CD4-positive, alpha-beta T cell treated with Interleukin-1 beta for 1 hour (primary cell): ENCODE data around the gene KRT40.
A peak's percentile ranks its signal among the peaks of the same experiment; 100 is the strongest.

Experiments
- DNase-seq, 2 donors: peaks; one replicate each; pipeline ENCODE4 v3.0.0-alpha.2; 2020 to 2022

KRT40 gene

DNA sequence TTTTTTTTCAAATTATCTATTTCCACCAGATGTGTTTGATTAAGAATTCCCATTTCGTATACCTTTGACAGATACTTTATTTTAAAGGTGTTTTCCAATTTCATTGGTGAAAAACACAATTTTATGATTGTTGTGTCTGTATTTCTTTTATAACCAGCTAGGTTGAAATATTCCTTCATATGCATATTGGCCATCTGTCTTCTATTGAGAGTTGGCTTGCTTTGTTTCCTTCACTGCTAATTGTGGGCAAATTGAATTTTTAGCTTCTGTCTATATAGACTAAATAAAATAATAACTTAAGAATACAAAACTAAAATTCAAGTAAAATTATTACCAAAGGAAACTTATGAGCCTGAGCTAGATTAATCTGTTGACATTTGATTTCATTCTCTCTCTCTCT, 11.0 kb upstream of the KRT40 start:
- no peak for DNase-seq

DNA sequence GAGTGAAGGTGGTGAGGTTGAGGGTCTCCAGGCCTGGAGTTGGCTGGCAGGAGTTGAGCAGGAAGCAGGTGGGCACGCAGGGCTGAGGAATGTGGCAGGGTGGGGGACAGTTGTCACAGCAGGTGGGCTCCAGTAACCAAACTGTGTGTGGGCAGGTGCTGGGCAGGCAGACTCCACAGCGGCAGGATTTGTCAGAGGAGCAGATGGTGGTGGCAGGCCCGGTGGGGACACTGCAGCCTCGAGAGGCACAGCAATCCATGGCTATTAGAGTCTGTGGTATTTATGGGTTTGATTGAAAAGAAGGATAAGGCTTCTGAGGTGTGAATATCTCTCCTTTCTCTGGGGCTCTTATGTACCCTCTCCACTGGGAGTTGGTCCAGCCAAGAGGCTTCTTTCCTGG, 9.7 kb upstream of the KRT40 start, which contains the start of gene KRTAP3-3:
TSS of gene KRTAP3-3 (minus strand) at position 326 of the 400 bp plus-strand sequence. CDS start at position 259, 67 bp downstream.
- DNase-seq: no peak

DNA sequence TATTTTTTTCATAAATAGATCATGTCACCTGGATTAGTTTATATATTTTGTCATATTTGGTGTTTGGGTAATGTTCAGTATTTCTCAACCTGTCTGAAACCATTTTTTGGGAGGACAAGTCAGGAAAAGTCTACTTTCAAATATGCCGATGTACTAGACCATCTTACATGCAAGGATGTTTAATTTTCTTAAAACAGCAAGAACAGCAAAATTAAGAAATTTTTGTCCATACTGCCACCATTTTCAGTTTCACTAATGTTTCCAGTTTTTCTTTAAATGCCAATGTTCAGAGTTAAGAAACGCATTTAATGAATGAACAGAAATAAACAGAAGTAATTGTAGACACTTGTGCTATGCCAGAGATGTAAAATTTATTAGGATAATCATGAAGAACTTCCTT, 9.0 kb upstream of the KRT40 start:
- no peak for DNase-seq

DNA sequence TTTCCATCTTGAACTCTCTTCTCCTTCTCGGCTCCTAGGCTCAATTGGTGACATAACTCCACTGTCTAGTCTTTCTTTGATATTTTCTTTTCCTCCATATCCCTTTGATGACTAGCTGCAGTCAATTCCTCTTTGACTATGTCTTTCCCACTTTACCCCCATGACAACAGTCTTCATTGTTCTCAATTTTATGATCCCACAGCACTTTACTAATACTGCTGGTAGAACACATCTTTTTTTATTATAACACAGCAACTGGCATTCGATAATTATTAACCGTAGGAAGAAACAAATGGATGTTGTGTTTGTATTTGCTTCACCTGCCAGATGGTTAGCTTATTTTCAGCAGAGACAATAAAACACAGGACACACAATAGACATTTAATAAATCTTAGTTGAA, 8.5 kb upstream of the KRT40 start:
- no peak for DNase-seq

DNA sequence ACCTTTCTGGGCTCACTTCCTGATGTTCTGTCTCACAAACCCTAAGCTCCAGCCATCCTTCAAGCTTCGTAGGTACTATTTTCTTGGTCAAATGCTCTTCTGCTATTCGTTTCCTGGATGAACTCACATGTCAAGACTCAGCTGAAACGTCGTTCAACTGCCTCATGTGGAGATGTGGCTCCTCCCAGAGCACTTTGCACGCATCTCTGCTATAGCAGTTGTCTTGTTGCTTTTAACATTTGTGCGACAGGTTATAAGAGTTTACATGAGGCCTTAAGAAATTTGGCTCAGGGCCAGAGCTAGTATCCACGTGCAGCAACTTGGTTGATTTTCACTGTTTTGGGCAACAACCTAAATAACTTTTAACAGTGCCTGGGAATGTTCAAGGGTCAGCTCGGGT, 2.8 kb upstream of the KRT40 start:
- DNase-seq: no peak

DNA sequence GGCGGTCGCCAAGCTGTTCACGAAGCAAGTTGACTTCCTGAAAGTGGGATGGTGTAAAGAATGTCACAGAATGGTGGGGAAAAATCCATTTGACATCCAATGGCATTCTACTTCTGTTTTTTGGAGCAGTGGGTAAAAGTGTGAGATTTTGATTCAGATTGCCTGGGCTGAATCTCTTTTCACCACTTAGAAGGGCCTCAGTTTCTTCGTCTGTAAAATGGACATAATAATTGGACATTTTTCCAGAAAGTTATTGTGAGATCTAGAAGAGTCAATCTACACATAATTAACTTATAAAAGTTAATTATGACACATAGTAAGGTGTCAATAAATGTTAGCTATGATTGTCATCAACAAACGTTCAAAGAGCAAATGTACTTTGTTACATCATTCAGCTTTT, 3.0 kb downstream of the KRT40 start:
- no peak for DNase-seq

DNA sequence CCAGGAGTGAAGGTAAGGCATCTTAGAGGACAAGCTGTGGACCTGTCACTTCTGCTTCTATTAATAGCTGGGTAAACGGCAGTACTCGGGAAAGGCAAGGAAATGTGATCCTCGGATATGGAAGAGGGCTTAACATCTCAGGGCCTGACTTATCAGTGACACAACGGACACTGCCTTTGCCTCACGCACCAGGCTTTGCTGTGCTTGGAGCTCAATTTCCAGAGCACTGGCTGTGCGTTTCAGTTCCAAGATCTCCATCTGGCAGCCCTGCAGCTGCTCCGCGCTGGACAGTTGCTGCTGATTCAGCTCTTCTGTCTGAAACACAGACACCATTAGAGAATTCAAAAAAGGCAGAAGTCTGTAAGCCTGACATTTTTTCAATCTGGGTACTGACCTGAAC, 3.5 kb downstream of the KRT40 start:
- DNase-seq: no peak

DNA sequence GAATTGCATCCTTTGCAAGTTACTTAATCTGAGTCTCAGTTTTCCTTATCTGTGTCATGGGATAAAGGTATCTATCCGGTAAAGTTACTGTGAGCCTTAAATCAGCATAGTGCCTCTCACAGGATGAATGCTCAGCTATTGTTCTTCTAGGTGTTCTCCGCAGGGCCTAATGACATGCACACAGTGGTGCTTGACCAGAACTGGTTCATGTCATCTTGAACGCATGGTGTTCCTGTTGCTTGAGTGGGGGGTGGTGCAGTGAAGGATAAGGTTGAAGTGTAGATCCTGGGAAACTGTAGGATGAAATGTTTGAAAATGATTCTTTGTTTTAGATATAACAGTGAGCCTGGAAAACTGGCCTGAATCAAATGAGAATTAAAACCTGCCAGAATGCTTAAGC, 4.0 kb downstream of the KRT40 start:
- DNase-seq: no peak

DNA sequence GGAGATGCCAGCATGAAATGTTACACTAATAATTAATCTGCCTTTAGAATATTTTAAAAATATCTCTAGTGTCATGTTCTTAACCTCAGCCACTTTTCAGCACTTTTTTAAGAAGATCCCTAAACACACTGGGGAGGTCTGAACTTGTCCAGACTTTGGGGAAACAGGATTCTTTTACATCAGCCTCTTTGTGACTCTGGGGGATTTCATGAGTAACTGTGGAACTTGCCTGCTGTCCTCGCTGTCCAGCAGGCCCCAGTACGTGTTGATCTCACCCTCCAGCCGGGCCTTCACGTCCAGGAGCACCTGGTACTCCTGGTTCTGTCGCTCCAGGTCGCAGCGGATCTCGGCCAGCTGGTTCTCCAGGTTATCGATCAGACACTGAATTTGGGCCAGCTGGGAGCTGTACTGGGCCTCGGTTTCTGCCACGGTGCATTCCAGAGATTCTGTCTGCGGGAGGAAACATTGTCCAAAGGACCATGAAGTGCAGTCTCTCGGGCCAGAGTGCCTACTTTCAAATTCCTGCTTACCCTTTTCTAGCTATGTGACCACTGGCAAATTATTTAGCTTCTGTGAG, 5.5 kb downstream of the KRT40 start:
- DNase-seq: no peak

DNA sequence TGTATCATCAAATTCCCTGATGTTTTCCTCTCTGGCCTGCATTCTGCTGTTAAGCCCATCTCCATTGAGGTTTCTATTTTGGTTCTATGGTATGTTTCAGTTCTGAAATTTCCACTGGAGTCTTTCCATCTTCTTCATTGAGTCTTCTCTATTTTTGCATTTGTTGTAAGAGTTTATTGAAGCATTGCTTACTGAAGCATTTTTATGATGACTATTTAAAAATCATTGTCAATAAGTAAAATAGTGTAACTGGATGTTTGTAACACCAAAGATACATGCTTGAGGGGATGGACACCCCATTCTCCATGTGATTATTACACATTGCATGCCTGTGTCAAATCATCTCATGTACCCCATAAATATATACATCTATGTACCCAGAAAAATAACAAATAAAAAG, 8.6 kb downstream of the KRT40 start:
- no peak for DNase-seq

DNA sequence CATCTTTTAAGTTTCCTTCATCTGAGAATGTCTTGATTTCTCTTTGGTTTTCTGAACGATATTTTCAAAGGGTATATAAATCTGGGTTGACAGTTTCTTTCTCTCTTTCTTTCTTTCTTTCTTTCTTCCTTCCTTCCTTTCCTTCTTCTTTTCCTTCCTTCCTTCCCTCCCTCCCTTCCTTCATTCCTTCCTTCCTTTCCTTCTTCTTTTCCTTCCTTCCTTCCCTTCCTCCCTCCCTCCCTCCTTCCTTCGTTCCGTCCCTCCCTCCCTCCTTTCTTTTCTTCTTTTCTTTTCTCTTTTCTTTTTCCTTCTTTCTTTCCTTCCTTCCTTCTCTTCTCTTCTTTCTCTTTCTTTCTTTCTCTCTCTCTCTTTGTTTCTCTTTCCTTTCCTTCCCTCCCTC, 9.8 kb downstream of the KRT40 start:
- DNase-seq: no peak

DNA sequence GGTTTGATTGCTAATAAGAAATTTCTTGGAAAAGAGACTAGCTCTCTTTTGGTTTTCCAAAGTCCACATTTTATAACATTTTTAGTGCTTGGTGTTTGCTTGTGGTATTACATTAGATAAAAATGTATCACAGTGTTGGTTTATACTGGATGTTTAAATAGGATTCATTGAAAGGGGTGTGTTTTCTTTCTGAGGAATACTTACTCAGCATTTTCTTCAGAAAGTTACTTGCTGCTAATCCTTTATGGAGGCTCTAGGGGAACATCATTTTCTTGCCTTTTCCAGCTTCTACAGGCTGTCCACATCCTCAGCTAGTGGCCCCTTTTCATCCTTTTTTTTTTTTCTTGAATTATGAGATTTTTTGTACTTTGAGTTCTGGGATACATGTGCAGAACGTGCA, 16.5 kb downstream of the KRT40 start:
- DNase-seq: no peak

DNA sequence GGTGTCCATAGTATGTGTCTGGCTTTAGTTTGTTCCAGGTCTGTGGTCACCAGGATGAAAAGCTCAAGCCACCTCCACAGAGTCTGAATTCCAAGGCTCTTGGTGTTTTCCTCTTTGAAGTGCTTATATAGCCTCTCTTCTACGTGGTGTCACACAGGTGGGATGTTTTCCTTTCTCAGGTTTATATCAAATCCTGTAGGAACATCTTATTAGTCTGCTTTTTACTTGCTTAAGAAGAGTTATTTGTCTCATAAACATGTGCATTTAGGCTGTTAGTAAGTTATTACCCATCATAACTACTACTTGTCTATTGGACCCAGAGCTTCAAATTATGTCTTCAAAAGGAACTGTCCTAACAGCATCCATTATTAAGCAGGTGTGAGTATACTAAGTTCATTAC, 17.3 kb downstream of the KRT40 start, which contains the start of gene KRT39:
TSS of gene KRT39 (minus strand) at position 101 of the 400 bp plus-strand sequence. CDS start at position 9, 92 bp downstream.
- no peak for DNase-seq

DNA sequence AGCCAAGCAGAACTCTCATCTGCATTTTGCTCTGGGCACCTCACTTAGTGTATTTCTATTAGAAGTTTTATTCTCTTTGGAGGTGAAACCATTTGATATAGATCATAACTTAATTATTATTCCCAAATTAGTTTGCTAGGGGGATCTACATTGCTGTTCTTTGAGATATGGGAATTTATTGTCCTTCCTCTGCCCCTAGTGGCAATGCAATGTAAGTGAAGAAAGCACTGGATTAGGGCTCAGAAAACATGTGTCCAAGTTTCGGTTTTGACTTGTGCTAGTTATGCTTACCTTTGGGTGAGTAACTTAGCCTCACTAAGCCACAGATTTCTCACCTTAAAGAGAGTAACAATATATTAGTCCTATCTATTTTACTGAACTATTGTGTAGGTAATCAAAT, 20.3 kb downstream of the KRT40 start:
- peak in 1 of 2 donors; percentile 24 for DNase-seq

DNA sequence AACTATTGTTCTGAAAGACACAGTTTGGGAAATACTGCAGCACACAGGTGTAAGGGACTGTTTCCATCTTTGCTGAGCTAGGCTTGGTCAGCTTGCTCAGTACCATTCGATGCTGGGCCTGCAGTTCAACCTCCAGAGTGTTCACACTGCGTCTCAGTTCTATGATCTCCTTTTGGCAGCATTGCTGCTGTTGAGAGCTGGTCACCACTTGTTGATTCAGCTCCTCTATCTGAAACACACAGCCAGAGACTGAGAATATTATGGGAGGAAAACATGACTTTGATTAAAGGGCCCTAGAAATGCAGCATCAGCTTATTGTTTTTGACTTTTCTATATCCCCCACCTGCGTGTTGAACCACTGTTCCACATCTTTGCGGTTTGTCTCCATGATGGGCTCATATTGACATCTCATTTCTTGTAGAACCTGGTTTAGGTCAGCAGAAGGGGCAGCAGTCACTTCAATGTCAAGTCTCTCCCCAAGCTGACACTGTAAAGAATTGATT, 22.0 kb downstream of the KRT40 start:
- DNase-seq: no peak

DNA sequence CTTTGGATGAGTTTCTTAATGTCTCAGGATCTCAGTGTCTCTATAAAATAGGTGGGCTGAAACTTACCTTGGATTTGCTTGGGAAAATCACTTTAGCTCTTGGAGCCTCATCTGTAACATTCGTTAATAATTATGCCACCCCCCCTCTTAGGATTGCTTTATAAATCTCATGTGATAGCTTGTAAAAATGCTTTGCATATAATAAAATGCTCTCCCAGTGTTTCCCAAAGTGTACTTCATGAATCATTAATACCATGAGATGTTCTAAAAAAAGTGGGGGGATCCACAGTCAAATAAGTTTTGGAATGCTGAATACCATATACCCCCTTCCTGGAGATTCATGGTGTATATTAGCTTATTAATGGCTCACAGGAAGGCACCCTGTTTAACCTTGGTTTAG, 22.5 kb downstream of the KRT40 start:
- no peak for DNase-seq

DNA sequence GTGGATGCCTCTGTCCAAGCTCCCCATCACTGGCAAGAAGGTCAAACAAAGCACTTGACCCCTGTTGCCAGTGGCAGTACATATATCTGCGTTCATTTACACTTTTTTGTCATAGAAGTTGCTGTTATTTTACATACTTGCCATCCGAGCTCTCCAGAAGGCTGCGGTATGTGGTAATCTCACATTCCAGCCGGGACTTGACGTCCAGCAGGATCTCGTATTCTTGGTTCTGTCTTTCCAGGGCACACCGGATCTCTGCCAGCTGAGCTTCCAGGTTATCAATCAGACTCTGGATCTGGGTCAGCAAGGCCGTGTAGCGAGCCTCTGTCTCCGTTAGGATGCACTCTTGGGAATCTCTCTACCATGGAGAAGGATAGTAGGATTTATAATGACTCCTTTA, 24.0 kb downstream of the KRT40 start:
- no peak for DNase-seq

DNA sequence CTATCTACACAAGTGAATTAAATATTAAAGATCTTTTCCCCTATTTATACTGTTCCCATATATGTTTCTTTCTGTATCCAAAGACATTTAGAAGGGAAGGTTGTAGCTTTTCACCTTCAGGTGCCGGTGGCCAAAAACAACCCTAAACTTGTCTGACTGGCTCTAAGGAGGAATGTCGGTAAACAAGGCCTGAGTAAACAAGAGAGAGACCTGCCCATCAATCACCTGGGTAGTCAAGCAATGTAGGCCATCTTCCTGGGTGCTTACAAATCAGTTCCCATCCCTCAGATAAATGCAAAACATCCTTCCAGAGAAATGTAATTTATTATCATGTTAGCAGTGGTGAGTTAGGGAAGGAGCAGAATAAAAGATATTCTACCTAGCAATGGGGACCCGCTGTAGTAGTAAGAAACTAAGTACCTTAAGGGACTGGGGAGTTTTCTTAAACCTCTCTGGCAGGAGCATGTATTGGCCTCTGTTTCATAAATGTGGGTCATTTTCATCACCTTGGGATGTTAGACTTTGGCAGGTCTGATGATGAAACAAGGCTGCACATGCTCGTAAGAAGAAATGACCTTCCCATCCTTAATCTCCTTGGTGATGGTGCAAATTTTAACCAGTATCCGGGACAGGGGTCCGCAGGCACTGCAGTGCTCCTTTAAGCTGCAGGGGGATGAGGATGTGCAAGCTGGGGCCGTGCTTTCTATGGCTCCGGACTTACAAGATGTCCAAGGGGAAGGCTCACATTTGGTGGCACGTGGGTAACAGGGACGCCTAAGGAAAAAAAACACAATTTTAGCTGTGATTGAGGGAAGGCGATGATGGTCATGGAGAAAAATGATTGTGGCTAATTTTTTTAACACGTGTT, 25.8 kb downstream of the KRT40 start:
- no peak for DNase-seq

DNA sequence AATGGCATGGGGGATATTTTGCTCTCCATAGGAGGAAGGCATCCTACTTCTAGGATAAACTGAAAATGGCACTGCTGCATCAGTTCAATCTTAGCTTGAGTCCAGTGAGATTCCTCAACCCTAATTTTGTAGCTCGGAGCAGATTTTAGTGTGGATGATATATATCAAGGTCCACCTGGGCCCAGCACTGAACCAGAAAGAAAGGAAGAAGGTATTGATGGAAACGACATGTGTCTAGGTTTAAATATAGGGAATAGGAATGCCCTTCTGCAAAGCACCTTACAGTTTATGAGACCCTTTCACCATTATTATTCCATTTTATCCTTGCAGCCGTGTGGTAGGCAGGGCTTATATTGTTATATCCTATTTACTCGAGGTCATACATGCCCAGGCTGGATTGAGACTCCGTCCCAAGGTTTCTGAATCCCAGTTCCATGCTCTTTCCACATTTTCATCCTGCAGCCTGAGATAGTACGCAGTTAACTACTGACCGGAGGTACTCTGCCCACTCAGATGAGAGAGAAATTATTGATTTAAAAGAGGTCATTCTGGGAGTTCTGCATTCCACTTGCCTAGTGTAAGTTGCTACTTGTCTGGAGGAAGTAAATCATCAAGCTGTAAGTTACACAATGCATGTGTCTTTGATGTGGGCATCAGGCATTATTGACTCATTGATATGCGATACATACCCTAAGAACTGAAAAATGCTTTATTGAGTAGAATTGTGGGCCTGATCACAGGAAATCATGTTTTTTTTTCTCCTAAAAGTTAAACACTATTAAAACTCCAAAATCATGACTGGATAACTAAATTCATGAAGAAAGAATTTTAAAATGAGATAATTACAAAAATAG, 27.5 kb downstream of the KRT40 start:
- no peak for DNase-seq

DNA sequence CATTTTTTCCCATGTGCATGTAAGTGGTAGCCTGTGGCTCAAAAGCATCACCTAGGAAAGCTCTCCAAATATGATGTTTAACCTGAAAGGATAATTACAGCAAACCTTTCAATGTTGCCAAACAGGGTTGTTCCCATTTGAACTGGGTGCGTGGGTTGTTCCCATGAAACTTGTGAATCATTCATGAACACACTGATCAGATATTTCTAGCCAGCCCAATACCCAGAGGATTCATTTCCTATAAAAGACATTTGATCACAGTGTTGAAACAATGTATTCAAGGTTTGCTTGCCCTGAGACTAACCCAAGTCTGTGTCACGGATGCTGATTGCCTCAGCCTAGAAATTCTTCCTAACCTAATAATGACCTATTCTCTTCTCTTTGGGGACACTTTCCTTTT, 30.2 kb downstream of the KRT40 start:
- DNase-seq: no peak

DNA sequence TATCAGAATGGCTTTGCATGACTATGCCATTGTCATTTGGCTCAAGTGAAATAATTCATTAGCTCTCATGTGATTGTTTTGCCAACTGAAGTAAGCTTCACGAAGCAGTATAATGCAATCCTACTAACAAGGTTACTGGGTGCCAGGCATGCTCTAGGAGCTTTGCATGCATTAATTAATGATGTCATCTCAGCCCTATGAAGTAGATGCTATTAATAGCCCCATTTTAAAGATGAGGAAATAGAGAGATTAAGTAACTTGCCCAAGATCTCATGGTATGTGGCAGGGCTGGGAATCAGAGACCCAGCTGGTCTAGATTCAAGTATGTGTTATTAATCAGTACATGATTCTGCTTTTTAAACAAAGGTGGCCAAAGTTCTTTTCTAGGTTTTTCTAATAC, 31.5 kb downstream of the KRT40 start:
- no peak for DNase-seq

DNA sequence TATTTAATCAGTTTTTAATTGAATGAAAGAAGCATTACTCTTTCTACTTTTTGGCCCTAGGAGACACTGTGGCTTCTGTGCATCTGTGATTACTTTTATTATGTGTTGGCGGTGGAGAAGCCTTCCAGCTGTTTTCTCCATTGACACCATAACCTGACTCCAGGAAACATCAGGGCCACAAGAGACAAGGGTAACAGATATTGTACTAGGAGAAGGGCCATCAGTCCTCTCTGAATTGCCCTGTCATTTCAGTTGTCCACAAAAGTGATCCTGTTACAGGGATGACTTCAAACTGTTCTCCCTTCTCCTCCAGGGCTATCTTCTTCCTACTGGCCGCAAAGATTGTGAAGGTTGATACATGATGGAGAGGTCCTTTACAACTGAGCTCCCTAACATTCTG, 32.0 kb downstream of the KRT40 start:
- no peak for DNase-seq

DNA sequence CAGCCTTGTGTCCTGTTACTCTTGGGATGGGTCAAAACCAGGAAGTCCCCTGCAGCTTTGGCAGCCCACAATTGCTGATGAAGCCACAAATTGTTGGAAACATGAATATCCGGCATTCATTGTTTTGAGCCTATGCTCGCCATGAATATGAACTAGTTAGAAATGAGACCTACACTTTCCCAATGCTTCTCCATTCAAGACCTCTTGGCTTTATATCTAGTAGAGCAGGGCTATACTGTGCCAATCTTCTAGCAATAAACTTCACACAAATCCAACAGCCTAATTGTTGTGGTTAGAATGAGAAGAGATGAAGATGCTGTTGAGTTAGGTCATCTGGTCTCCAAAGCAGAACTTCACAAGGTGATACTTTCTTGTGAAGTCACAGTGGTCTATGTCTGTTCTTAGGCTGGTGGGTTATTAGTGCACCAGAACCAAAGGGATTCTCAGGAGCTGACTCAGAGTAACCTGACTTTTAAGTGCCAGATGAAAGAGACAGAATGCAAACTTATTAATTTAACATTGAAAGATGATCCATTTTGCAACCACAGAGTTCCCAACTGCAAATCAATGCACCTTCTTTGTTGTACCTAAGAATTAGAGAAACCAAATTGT, 33.0 kb downstream of the KRT40 start:
- no peak for DNase-seq
